Endothelial cell of umbilical vein (primary cell): Measurements from ENCODE around the gene CDKN3. TPM values are rescaled to one million over a fixed set of nuclear protein-coding genes. Genes with fewer than 3 reads are reported as not detected.

Experiments
- BruUV-seq: library from RNA; stranded (reverse); fragments of 400-500 nt; replicated peaks from 2 replicates; lab custom pipeline; 2021; lab: Mats Ljungman, UMichigan
- CTCF ChIA-PET: fragments of 300-600, 350-600 bp; sonication (Branson Sonifier 250); formaldehyde crosslinking; loops from one replicate; lab custom pipeline; 2021; ENCODE audit warnings: antibody characterized with exemption, inconsistent platforms; lab: Charles Lee
- POLR2A ChIA-PET: fragments of 300-600, 350-600 bp; sonication (Branson Sonifier 250); formaldehyde crosslinking; loops from one replicate; lab custom pipeline; 2021; ENCODE audit warnings: antibody characterized with exemption, inconsistent platforms; lab: Charles Lee
- DNase-seq: peaks from one replicate; pipeline ENCODE4 v3.0.0-alpha.2; 2011; ENCODE audit warnings: low read depth, low spot score
- FAIRE-seq: peaks from 2 replicates; lab custom pipeline; 2011; peaks lifted over from hg19 to GRCh38; lab: Jason Lieb, UNC
- H2AFZ ChIP-seq: 2 replicates; pipeline ENCODE4 v1.6.0; 2012; ENCODE audit warnings: low read depth, low read length, control low read depth, inconsistent platforms
- H3K27ac ChIP-seq: 2 replicates; pipeline ENCODE4 v1.5.1; 2011; ENCODE audit warnings: low read depth, mild to moderate bottlenecking, control low read depth, low read length, moderate library complexity; ENCODE audit not compliant: insufficient read depth
- H3K27me3 ChIP-seq, 2 experiments: 2 replicates each; pipeline versions ENCODE4 v1.6.0 to v1.6.1; 2011; ENCODE audit warnings: low read length in 2 of 2, mixed read lengths in 1 of 2; ENCODE audit not compliant: control insufficient read depth in 2 of 2, insufficient read depth in 2 of 2
- H3K36me3 ChIP-seq, 2 experiments: 2 replicates in 1 of 2; 3 replicates in 1 of 2; pipeline ENCODE4 v1.5.1; 2011; ENCODE audit warnings: low read length in 2 of 2, mild to moderate bottlenecking in 1 of 2, moderate library complexity in 1 of 2; ENCODE audit not compliant: control insufficient read depth in 2 of 2, insufficient read depth in 2 of 2; ENCODE audit errors: extremely low read depth in 1 of 2
- H3K4me1 ChIP-seq: 3 replicates; pipeline ENCODE4 v1.5.1; 2011; ENCODE audit warnings: mild to moderate bottlenecking, low read length; ENCODE audit not compliant: control insufficient read depth, insufficient read depth; ENCODE audit errors: extremely low read depth
- H3K4me2 ChIP-seq: 2 replicates; pipeline ENCODE4 v1.6.1; 2011; ENCODE audit warnings: low read length, control low read depth, mixed read lengths; ENCODE audit not compliant: insufficient read depth
- H3K4me3 ChIP-seq, 3 experiments: fragments of 200-600 bp in 1 of 3; sonication (generic), shearing (Covaris generic) in 1 of 3; replicated peaks in 1 of 3; 2 replicates each; pipeline ENCODE4 v1.5.1; 2011 to 2016; ENCODE audit warnings: control low read depth in 3 of 3, low read length in 3 of 3, mild to moderate bottlenecking in 2 of 3, inconsistent platforms in 1 of 3, low read depth in 1 of 3, moderate library complexity in 1 of 3; ENCODE audit not compliant: insufficient read depth in 1 of 3
- H3K79me2 ChIP-seq: 2 replicates; pipeline ENCODE4 v1.6.0; 2012; ENCODE audit warnings: low read length, inconsistent platforms; ENCODE audit not compliant: control insufficient read depth, insufficient read depth
- H3K9ac ChIP-seq: replicated peaks from 2 replicates; pipeline ENCODE3; 2011; ENCODE audit warnings: low read length, control low read depth; ENCODE audit not compliant: insufficient read depth; ENCODE audit errors: extremely low read depth
- H3K9me1 ChIP-seq: replicated peaks from 3 replicates; pipeline ENCODE4 v1.6.0; 2011; ENCODE audit warnings: mild to moderate bottlenecking, low read length; ENCODE audit not compliant: control insufficient read depth, insufficient read depth; ENCODE audit errors: extremely low read depth
- H3K9me3 ChIP-seq: replicated peaks from 2 replicates; pipeline ENCODE4 v1.5.1; 2012; ENCODE audit warnings: low read length, inconsistent platforms; ENCODE audit not compliant: control insufficient read depth, insufficient read depth
- H4K20me1 ChIP-seq: replicated peaks from 2 replicates; pipeline ENCODE3; 2011; ENCODE audit warnings: mild to moderate bottlenecking, low read length; ENCODE audit not compliant: control insufficient read depth, insufficient read depth; ENCODE audit errors: extremely low read depth
- CTCF ChIP-seq, 2 donors: IDR thresholded peaks; 1 replicate in 1 of 2; 2 replicates in 1 of 2; pipeline ENCODE4 v1.5.1; 2011; ENCODE audit warnings: low read length in 2 of 2, mild to moderate bottlenecking in 2 of 2, moderate library complexity in 2 of 2, control low read depth in 1 of 2, inconsistent platforms in 1 of 2, low read depth in 1 of 2; ENCODE audit not compliant: insufficient read depth in 1 of 2; ENCODE audit errors: extremely low read depth in 1 of 2
- EZH2 ChIP-seq: IDR thresholded peaks from 2 replicates; pipeline ENCODE4 v1.6.1; 2012; ENCODE audit warnings: borderline replicate concordance, low read depth, mild to moderate bottlenecking, moderate library complexity, low read length, inconsistent platforms; ENCODE audit not compliant: severe bottlenecking
- FOS ChIP-seq: IDR thresholded peaks from 2 replicates; pipeline ENCODE4 v1.6.1; 2011; ENCODE audit warnings: mild to moderate bottlenecking, low read length, moderate library complexity, borderline replicate concordance; ENCODE audit not compliant: insufficient read depth
- GATA2 ChIP-seq: IDR thresholded peaks from 2 replicates; pipeline ENCODE4 v1.7.0; 2011; ENCODE audit warnings: low read depth, mild to moderate bottlenecking, moderate library complexity, mixed read lengths, low read length; ENCODE audit not compliant: insufficient read length, insufficient read depth
- JUN ChIP-seq: IDR thresholded peaks from 2 replicates; pipeline ENCODE4 v1.6.1; 2011; ENCODE audit warnings: borderline replicate concordance, low read depth; ENCODE audit not compliant: insufficient read length, insufficient read depth
- MAX ChIP-seq: IDR thresholded peaks from 2 replicates; pipeline ENCODE4 v1.6.1; 2011; ENCODE audit not compliant: insufficient read depth, insufficient read length
- MYC ChIP-seq: IDR thresholded peaks from one replicate; pipeline ENCODE4 v1.6.1; 2011; ENCODE audit warnings: mild to moderate bottlenecking, low read depth, low read length
- POLR2A ChIP-seq: IDR thresholded peaks from 2 replicates; pipeline ENCODE4 v1.6.1; 2012; ENCODE audit warnings: low read depth, mild to moderate bottlenecking, control low read depth, low read length
- POLR2AphosphoS5 ChIP-seq: IDR thresholded peaks from 2 replicates; pipeline ENCODE4 v1.6.1; 2012; ENCODE audit warnings: low read depth, mild to moderate bottlenecking, control low read depth, low read length, moderate library complexity; ENCODE audit not compliant: insufficient read depth
- dilution Hi-C: fragments of 300-500 bp; cut with MboI; formaldehyde crosslinking; loops from one replicate; pipeline ENCODE4 v1.15.0; 2019; ENCODE audit warnings: low sequenced_read_pairs; ENCODE audit not compliant: extremely low pct_ligation_motif_present
- intact Hi-C: fragments of 100-400 bp; cut with micrococcal nuclease; formaldehyde crosslinking; loops from one replicate; pipeline ENCODE4 v1.10.0; 2022
- polyA plus RNA-seq, 4 experiments: library from polyadenylated mRNA; depleted of rRNA in 3 of 4; stranded (reverse) in 3 of 4; unstranded in 1 of 4; fragments of >200 nt; gene quantifications; 2 replicates each; pipeline versions ENCODE4 v1.2.1 to v1.2.3, GENCODE V29; 2011 to 2012; ENCODE audit warnings: missing spikeins in 1 of 4
- total RNA-seq: library from RNA; stranded (reverse); gene quantifications from 2 replicates; pipeline ENCODE4 v1.2.3, GENCODE V29; 2021

CDKN3 gene
- total and polyA plus RNA-seq, 2 donors (not counting 3 experiments of a cell fraction or from before 2014, with no cell fraction given): 36.6 to 52.0 TPM

DNA sequence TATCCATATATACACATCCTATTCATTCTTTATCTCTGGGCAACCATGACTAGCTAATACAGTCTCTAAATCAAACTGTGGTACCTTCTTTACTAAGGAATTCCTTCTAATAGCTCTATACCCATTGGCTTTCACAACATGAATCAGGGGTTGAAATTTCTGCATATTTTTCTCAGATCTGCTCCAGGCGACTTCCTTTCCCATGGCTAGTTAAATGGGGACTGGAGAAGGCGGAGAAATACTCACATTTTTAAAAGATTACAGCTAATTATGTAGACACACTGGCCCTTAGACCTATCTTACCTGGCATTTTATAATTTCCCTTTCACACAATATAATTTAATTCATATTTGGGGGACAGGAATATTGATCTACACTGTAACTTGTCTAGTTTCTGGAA, 1.1 kb upstream of the CDKN3 start:
- intact Hi-C loops (loop anchor here (2.0 kb wide), 2 partner anchors 31 to 45 kb away; partner anchors contain the start of gene CNIH1), dilution Hi-C loops (no loop called here)
- no peak overlapping the region for H3K4me2 ChIP-seq
- H3K9ac ChIP-seq: no peak overlapping the region
- peaks cover 0 to 10% of the 10 kb centered on the region in 2 experiments for H3K27me3 ChIP-seq
- BruUV-seq: no TSS peak
- H3K4me3 ChIP-seq: no peak overlapping the region
- no peaks in the 10 kb centered on the region for H3K9me3 ChIP-seq
- DNase-seq (no peak), FAIRE-seq (no peak)
- no peak overlapping the region for H3K27ac ChIP-seq
- CTCF ChIA-PET: interaction anchor here (1.5 to 4.7 kb wide), 5 partner anchors 12 to 29 kb away, joined by 5 to 27 read pairs (median 7); no protein-coding TSS in a partner anchor
- no peaks in the 10 kb centered on the region for H3K9me1 ChIP-seq
- POLR2A ChIA-PET: no interaction called here
- H3K79me2 ChIP-seq: peaks cover 13% of the 10 kb centered on the region
- H3K4me1 ChIP-seq: peaks cover 8% of the 10 kb centered on the region
- H2AFZ ChIP-seq: no peak overlapping the region
- H4K20me1 ChIP-seq: no peaks in the 10 kb centered on the region
- H3K36me3 ChIP-seq: no peaks in the 10 kb centered on the region
- TF ChIP-seq CTCF (IDR thresholded peaks at IDR 0.05; ENCODE audit: extremely low read depth in 1 of 2, insufficient read depth in 1 of 2, low read depth in 1 of 2, low read length in 2 of 2) (no peak), JUN (no peak), POLR2AphosphoS5 (no peak), FOS (no peak), POLR2A (no peak), MAX (no peak), GATA2 (no peak), MYC (no peak), EZH2 (no peak)
